CD4-positive, alpha-beta T cell (primary cell): ENCODE data around the gene CDK5RAP2. TPM values are rescaled to one million over a fixed set of nuclear protein-coding genes. Genes with fewer than 3 reads are reported as not detected.
"Not testable (repeated sequence)": the region's sequence is repeated elsewhere in the genome, so short reads cannot be mapped to it uniquely, and the experiment has no call there.

Source experiments
- ATAC-seq: fragments of 200-7000 bp; cut with Tn5 transposase; one replicate; pipeline ENCODE4 v1.10.0; 2022; ENCODE audit warnings: mild to moderate bottlenecking; ENCODE audit not compliant: poor library complexity
- CTCF ChIA-PET: fragments of 350-600 bp; sonication (Branson Sonifier 250); formaldehyde crosslinking; loops from one replicate; lab custom pipeline; 2021; ENCODE audit warnings: antibody characterized with exemption, inconsistent platforms; lab: Charles Lee
- POLR2A ChIA-PET: fragments of 350-600 bp; sonication (Branson Sonifier 250); formaldehyde crosslinking; loops from one replicate; lab custom pipeline; 2021; ENCODE audit warnings: antibody characterized with exemption, inconsistent platforms; lab: Charles Lee
- DNase-seq, 14 experiments: peaks; one replicate each; pipeline ENCODE4 v3.0.0-alpha.2; 2013 to 2020; ENCODE audit warnings: mixed read lengths in 2 of 14
- H3K27ac ChIP-seq, 2 donors: one replicate each; pipeline versions ENCODE4 v1.5.1 to v1.7.0; 2013; ENCODE audit warnings: low read length in 2 of 2, low read depth in 1 of 2, mild to moderate bottlenecking in 1 of 2
- H3K27me3 ChIP-seq, 2 experiments: 1 replicate in 1 of 2; 2 replicates in 1 of 2; pipeline versions ENCODE4 v1.6.1 to v1.7.0; 2013; ENCODE audit warnings: low read length in 2 of 2, control low read depth in 1 of 2, mild to moderate bottlenecking in 1 of 2, moderate library complexity in 1 of 2; ENCODE audit not compliant: insufficient read depth in 2 of 2, control insufficient read depth in 1 of 2
- H3K36me3 ChIP-seq: one replicate; pipeline ENCODE4 v1.6.1; 2013; ENCODE audit warnings: low read length, control low read depth; ENCODE audit not compliant: insufficient read depth
- H3K4me1 ChIP-seq: one replicate; pipeline ENCODE4 v1.6.1; 2013; ENCODE audit warnings: low read length, control low read depth; ENCODE audit not compliant: insufficient read depth
- H3K4me3 ChIP-seq: one replicate; pipeline ENCODE4 v1.5.1; 2013; ENCODE audit warnings: mild to moderate bottlenecking, low read length, moderate library complexity
- H3K9me3 ChIP-seq, 2 experiments: 1 replicate in 1 of 2; 2 replicates in 1 of 2; pipeline versions ENCODE4 v1.6.1 to v1.7.0; 2013; ENCODE audit warnings: low read length in 2 of 2, mild to moderate bottlenecking in 2 of 2, control low read depth in 1 of 2, moderate library complexity in 1 of 2; ENCODE audit not compliant: control insufficient read depth in 1 of 2, insufficient read depth in 1 of 2
- H3K27ac Mint-ChIP-seq: one replicate; pipeline ENCODE4 v1.8.0; 2020; ENCODE audit warnings: mixed read lengths
- H3K27me3 Mint-ChIP-seq: one replicate; pipeline ENCODE4 v1.8.0; 2021; ENCODE audit warnings: mixed read lengths
- H3K36me3 Mint-ChIP-seq: one replicate; pipeline ENCODE4 v1.8.0; 2021; ENCODE audit warnings: low read depth, mixed read lengths
- H3K4me1 Mint-ChIP-seq: one replicate; pipeline ENCODE4 v1.8.0; 2021; ENCODE audit warnings: low read depth, mixed read lengths
- H3K4me3 Mint-ChIP-seq: one replicate; pipeline ENCODE4 v1.8.0; 2020; ENCODE audit warnings: mild to moderate bottlenecking, mixed read lengths
- H3K9me3 Mint-ChIP-seq: one replicate; pipeline ENCODE4 v1.8.0; 2020; ENCODE audit warnings: mixed read lengths
- intact Hi-C, 2 experiments: fragments of 100-400 bp; cut with DNase I in 1 of 2; cut with micrococcal nuclease in 1 of 2; formaldehyde crosslinking; loops; one replicate each; pipeline versions ENCODE4 v1.15.1 to v1.9.0; 2023 to 2025; cut with DNase I, micrococcal nuclease
- total RNA-seq, 174 experiments: library from RNA in 2 of 174; stranded (reverse) in 2 of 174; gene quantifications; one replicate each; pipeline ENCODE4 v1.2.3 and lab custom pipeline; 2021 to 2026
- TF ChIP-seq, protein P1 (sequence below): fragments of 200-600 bp; IDR thresholded peaks from one replicate; pipeline ENCODE4 v1.8.0; 2022; ENCODE audit warnings: antibody characterized with exemption, mild to moderate bottlenecking

CDK5RAP2 gene
- total RNA-seq, 2 experiments from 2014 or later = 55.0 to 56.0 TPM

DNA sequence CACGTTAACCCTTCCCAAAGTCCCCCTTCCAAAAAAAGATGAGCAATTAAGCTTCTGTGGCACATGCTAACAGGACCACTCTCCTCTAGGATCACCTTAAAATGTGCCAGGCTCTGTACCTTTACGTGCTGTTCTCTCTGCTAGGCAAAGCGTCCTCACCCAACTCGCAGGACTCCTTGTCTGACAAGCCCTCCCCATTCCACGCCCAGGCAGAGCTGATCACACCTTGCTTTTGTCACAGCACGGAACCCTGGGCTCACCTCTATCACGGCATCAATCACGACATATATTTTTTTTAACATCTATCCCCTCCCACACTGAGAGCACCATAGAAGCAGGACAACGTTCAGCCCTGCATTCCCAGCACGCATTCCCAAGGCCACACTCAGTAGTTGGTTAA, 47.1 kb downstream of the CDK5RAP2 start:
- POLR2A ChIA-PET = no interaction called here
- H3K9me3 ChIP-seq = no peaks in the 10 kb centered on the region
- Mint-ChIP-seq H3K27me3 (no peaks in the 10 kb centered on the region), H3K36me3 (peaks cover 98% of the 10 kb centered on the region), H3K9me3 (no peaks in the 10 kb centered on the region), H3K4me3 (no peak overlapping the region), H3K4me1 (no peaks in the 10 kb centered on the region), H3K27ac (no peak overlapping the region)
- ATAC-seq (no peak), DNase-seq (no peak)
- TF ChIP-seq, protein P1, sequence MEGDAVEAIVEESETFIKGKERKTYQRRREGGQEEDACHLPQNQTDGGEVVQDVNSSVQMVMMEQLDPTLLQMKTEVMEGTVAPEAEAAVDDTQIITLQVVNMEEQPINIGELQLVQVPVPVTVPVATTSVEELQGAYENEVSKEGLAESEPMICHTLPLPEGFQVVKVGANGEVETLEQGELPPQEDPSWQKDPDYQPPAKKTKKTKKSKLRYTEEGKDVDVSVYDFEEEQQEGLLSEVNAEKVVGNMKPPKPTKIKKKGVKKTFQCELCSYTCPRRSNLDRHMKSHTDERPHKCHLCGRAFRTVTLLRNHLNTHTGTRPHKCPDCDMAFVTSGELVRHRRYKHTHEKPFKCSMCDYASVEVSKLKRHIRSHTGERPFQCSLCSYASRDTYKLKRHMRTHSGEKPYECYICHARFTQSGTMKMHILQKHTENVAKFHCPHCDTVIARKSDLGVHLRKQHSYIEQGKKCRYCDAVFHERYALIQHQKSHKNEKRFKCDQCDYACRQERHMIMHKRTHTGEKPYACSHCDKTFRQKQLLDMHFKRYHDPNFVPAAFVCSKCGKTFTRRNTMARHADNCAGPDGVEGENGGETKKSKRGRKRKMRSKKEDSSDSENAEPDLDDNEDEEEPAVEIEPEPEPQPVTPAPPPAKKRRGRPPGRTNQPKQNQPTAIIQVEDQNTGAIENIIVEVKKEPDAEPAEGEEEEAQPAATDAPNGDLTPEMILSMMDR = no peak
- intact Hi-C loops = no loop called here
- no peak overlapping the region for H3K27ac ChIP-seq
- H3K36me3 ChIP-seq = peaks cover 95% of the 10 kb centered on the region
- H3K4me1 ChIP-seq = no peaks in the 10 kb centered on the region
- CTCF ChIA-PET = interaction anchor here (1.8 kb wide), 1 partner anchor 12 kb away, joined by 3 read pairs; no protein-coding TSS in a partner anchor
- H3K27me3 ChIP-seq = no peaks in the 10 kb centered on the region
- no peak overlapping the region for H3K4me3 ChIP-seq

DNA sequence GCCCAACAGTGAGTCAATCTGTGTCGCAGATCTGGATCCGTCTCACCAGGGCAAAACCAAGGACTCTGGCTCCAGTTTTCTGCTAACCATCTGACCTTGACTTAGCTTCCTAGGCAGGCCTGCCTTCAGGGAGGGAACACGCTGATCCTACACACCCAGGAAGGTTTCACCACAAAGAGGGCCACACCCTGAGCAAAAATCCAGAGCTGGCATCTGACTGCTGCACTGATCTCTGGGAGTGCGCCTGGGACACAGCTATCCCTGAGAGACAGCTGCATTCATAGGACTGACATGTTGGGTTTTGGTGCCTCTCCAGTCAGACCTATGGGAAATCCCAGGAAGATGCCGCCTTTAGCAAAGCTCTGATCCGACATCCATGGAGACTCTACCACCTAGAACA, 47.5 kb downstream of the CDK5RAP2 start:
- H3K36me3 ChIP-seq = peaks cover 95% of the 10 kb centered on the region
- no peaks in the 10 kb centered on the region for H3K4me1 ChIP-seq
- Mint-ChIP-seq H3K27me3 (no peaks in the 10 kb centered on the region), H3K36me3 (peaks cover 98% of the 10 kb centered on the region), H3K9me3 (no peaks in the 10 kb centered on the region), H3K4me1 (no peaks in the 10 kb centered on the region), H3K27ac (no peak overlapping the region), H3K4me3 (no peak overlapping the region)
- H3K27ac ChIP-seq = no peak overlapping the region
- ATAC-seq = no peak
- H3K9me3 ChIP-seq = no peaks in the 10 kb centered on the region
- intact Hi-C loops = no loop called here
- TF ChIP-seq, protein P1 = no peak
- ChIA-PET CTCF (interaction anchor here (1.8 kb wide), 1 partner anchor 12 kb away, joined by 3 read pairs; no protein-coding TSS in a partner anchor), POLR2A (no interaction called here)
- no peak overlapping the region for H3K4me3 ChIP-seq
- no peaks in the 10 kb centered on the region for H3K27me3 ChIP-seq
- DNase-seq = no peak

DNA sequence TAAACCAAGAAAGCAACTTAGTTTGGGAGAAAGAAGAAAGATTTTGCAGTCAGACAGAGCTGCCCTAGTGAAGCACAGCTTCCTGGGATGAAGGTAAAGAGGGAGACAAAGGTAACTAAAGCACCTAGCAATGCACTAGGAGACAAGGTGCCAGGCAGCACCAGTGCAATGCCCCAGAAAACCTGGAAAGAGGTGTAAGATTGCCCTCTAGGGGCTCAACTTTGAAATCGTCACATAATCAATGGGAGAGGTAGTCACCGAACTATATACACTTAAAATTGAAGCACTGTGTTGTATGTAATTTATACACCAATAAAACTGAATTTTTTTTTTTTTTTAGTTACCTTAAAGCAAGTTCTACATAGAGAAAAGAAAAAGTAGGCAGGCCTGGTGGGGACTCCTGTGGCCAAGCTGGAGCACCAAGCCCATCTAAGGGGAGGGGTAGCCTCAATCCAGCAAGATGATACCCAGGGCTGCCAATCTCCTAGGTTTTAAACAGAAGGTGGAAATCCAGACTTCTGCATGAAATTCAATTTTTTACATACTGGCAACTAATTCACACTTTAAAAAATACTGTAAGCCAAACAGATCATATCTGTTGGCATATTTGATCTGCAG, 48.2 kb downstream of the CDK5RAP2 start:
- ATAC-seq (no peak), DNase-seq (no peak)
- Mint-ChIP-seq H3K27ac (no peak overlapping the region), H3K4me3 (no peak overlapping the region), H3K4me1 (no peaks in the 10 kb centered on the region), H3K9me3 (no peaks in the 10 kb centered on the region), H3K36me3 (peaks cover 98% of the 10 kb centered on the region), H3K27me3 (no peaks in the 10 kb centered on the region)
- H3K27ac ChIP-seq = no peak overlapping the region
- H3K27me3 ChIP-seq = no peaks in the 10 kb centered on the region
- intact Hi-C loops = no loop called here
- TF ChIP-seq, protein P1 = no peak
- POLR2A ChIA-PET = no interaction called here
- H3K36me3 ChIP-seq = peaks cover 95% of the 10 kb centered on the region
- CTCF ChIA-PET = interaction anchor here (1.8 kb wide), 1 partner anchor 11 kb away, joined by 3 read pairs; no protein-coding TSS in a partner anchor
- H3K4me1 ChIP-seq = no peaks in the 10 kb centered on the region
- no peaks in the 10 kb centered on the region for H3K9me3 ChIP-seq
- H3K4me3 ChIP-seq = no peak overlapping the region

DNA sequence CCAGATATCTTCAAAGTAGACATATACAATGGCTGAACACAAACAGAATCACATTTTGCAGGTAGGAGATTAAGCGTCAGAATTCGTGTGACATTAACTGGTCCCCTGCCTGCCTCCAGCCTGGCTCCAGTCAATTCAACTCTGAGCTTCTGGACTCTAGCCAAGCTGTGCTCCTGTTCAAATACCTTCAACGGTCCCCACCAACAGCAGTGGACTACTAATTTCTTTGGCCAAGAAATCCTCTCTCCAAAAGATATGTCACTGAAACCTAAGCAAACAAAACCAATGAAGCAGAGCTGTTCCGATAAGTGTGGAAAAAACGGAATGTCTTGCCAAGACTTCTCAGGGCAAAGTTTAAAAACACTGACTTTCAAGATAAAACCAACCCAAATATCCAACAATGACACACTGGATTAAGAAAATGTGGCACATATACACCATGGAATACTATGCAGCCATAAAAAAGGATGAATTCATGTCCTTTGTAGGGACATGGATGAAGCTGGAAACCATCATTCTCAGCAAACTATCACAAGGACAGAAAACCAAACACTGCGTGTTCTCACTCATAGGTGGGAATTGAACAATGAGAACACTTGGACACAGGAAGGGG, 49.6 kb downstream of the CDK5RAP2 start:
- H3K9me3 ChIP-seq, H3K4me1 Mint-ChIP-seq, H3K27ac ChIP-seq, H3K27ac Mint-ChIP-seq, H3K9me3 Mint-ChIP-seq, H3K27me3 Mint-ChIP-seq, H3K4me1 ChIP-seq, DNase-seq, intact Hi-C loops, CTCF ChIA-PET, POLR2A ChIA-PET, H3K4me3 ChIP-seq, H3K4me3 Mint-ChIP-seq, H3K27me3 ChIP-seq, ATAC-seq: not testable (repeated sequence)
- peaks cover 98% of the 10 kb centered on the region for H3K36me3 Mint-ChIP-seq
- peaks cover 95% of the 10 kb centered on the region for H3K36me3 ChIP-seq
